MM.1S (cell line): ENCODE results near the gene CNOT4.

ENCODE experiments used
- EZH2 ChIP-seq: fragments of 300-600 bp; sonication (generic); optimal IDR thresholded peaks from 2 replicates; pipeline ENCODE3; 2017; ENCODE audit warnings: low read depth, mild to moderate bottlenecking, antibody characterized with exemption, low read length, mixed read lengths
- TF ChIP-seq, protein P1 (sequence below): fragments of 300-600 bp; sonication (generic); IDR thresholded peaks from 2 replicates; pipeline ENCODE4 v1.5.1; 2016; ENCODE audit warnings: antibody characterized with exemption, low read length, mixed read lengths

DNA sequence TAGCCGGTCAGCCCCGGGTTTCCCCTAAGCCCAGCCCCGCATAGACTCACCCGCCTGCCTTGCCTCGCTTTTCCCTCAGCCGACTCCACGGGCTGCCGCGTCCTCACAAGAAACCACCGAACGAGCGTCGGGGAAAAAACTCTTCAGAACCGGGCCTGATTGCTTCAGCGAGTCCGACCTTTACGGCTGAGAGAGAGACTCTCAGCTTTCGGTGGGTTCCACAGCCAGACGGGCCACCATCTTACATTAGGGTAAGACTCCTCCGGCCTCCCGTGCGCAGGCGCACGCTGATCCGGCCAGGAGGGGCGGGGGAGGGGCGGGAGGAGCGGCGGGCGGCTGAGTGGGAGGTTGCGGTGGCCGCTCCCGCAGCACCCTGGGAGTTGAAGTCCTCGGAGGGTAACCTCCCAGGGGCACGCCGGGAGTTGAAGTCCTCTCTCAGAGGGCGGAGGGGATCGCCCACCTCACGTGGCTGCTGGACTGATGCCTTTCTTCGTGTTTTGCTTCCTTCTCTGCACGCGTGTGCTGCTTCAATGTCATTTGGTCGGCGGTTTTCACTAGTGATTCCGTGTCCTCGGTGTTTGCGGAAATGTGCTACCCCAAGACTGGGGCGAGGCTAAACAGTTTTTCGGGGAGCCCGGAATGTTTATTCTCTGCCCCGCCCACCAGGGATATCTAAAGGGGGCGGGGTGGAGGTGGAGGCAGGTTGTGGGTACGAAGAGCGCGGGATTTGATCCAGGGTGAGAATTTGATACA lies at the start of gene CNOT4:
- TF ChIP-seq, protein P1, sequence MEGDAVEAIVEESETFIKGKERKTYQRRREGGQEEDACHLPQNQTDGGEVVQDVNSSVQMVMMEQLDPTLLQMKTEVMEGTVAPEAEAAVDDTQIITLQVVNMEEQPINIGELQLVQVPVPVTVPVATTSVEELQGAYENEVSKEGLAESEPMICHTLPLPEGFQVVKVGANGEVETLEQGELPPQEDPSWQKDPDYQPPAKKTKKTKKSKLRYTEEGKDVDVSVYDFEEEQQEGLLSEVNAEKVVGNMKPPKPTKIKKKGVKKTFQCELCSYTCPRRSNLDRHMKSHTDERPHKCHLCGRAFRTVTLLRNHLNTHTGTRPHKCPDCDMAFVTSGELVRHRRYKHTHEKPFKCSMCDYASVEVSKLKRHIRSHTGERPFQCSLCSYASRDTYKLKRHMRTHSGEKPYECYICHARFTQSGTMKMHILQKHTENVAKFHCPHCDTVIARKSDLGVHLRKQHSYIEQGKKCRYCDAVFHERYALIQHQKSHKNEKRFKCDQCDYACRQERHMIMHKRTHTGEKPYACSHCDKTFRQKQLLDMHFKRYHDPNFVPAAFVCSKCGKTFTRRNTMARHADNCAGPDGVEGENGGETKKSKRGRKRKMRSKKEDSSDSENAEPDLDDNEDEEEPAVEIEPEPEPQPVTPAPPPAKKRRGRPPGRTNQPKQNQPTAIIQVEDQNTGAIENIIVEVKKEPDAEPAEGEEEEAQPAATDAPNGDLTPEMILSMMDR = no peak
- no peak for TF ChIP-seq EZH2
